ENCODE results near the gene INPP5D. TPM values are rescaled to one million over a fixed set of nuclear protein-coding genes. Genes with fewer than 3 reads are reported as not detected.

INPP5D gene
- total RNA-seq, 1 experiment from 2014 or later, result 0.74 TPM

- Histone ChIP-seq H3K4me1 (replicated peaks; ENCODE audit: insufficient read depth) (peaks cover 51% of the 10 kb centered on the region), H3K9me2 (ENCODE audit: insufficient read depth) (no peaks in the 10 kb centered on the region), H3K9me3 (ENCODE audit: insufficient read depth, low read depth) (peaks cover 17% of the 10 kb centered on the region), H4K20me1 (ENCODE audit: insufficient read depth) (no peaks in the 10 kb centered on the region), H3K79me2 (ENCODE audit: low read depth) (no peaks in the 10 kb centered on the region), H3K27ac (no peak overlapping the region), H3K4me3 (no peak overlapping the region), H3K36me3 (ENCODE audit: low read depth) (no peaks in the 10 kb centered on the region), H2AFZ (no peak overlapping the region), H3K4me2 (no peak overlapping the region), H3K27me3 (ENCODE audit: insufficient read depth, low read depth) (no peaks in the 10 kb centered on the region), H3F3A (ENCODE audit: insufficient read depth, low read depth) (peaks cover 60% of the 10 kb centered on the region)
- ChIA-PET CTCF (interaction anchor here (0.5 kb wide), 1 partner anchor 48 kb away, joined by 4 read pairs; no protein-coding TSS in a partner anchor), POLR2A (ENCODE audit: unreplicated experiment) (no interaction called here)
- TF ChIP-seq EZH2 (IDR thresholded peaks at IDR 0.05; ENCODE audit: low read depth) (no peak), CTCF (conservative IDR thresholded peaks at IDR 0.05) (no peak)
- intact Hi-C loops (cut with micrococcal nuclease; ENCODE audit: unreplicated experiment), result no loop called here
- no TSS peak for BruUV-seq (replicated peaks)
- no peak for DNase-seq
Measured at GRCh38 chr2:233035426-233036161, 24.5 kb upstream of the INPP5D start.

- H2AFZ ChIP-seq, result no peak overlapping the region
- peaks cover 17% of the 10 kb centered on the region for H3K9me3 ChIP-seq (ENCODE audit: insufficient read depth, low read depth)
- H3K4me1 ChIP-seq (replicated peaks; ENCODE audit: insufficient read depth), result peaks cover 51% of the 10 kb centered on the region
- intact Hi-C loops (cut with micrococcal nuclease; ENCODE audit: unreplicated experiment), result no loop called here
- H3K27ac ChIP-seq, result no peak overlapping the region
- no peak overlapping the region for H3K4me3 ChIP-seq
- no peaks in the 10 kb centered on the region for H3K36me3 ChIP-seq (ENCODE audit: low read depth)
- ChIA-PET CTCF (interaction anchor here (0.5 kb wide), 1 partner anchor 49 kb away, joined by 4 read pairs; no protein-coding TSS in a partner anchor), POLR2A (ENCODE audit: unreplicated experiment) (no interaction called here)
- no peaks in the 10 kb centered on the region for H3K79me2 ChIP-seq (ENCODE audit: low read depth)
- H4K20me1 ChIP-seq (ENCODE audit: insufficient read depth), result no peaks in the 10 kb centered on the region
- no peak for TF ChIP-seq CTCF (conservative IDR thresholded peaks at IDR 0.05)
- TF ChIP-seq EZH2 (IDR thresholded peaks at IDR 0.05; ENCODE audit: low read depth), result no peak
- H3K4me2 ChIP-seq, result no peak overlapping the region
- peaks cover 55% of the 10 kb centered on the region for H3F3A ChIP-seq (ENCODE audit: insufficient read depth, low read depth)
- DNase-seq, result no peak
- H3K27me3 ChIP-seq (ENCODE audit: insufficient read depth, low read depth), result no peaks in the 10 kb centered on the region
- BruUV-seq (replicated peaks), result no TSS peak
- no peaks in the 10 kb centered on the region for H3K9me2 ChIP-seq (ENCODE audit: insufficient read depth)
Measured at GRCh38 chr2:233036162-233036838, 23.8 kb upstream of the INPP5D start.

GRCh38 chr2:233037078-233037477, 23.1 kb upstream of the INPP5D start:
- Histone ChIP-seq H3K9me3 (ENCODE audit: insufficient read depth, low read depth) (peaks cover 17% of the 10 kb centered on the region), H3K9me2 (ENCODE audit: insufficient read depth) (no peaks in the 10 kb centered on the region), H2AFZ (no peak overlapping the region), H4K20me1 (ENCODE audit: insufficient read depth) (no peaks in the 10 kb centered on the region), H3K36me3 (ENCODE audit: low read depth) (no peaks in the 10 kb centered on the region), H3K79me2 (ENCODE audit: low read depth) (no peaks in the 10 kb centered on the region), H3F3A (ENCODE audit: insufficient read depth, low read depth) (peaks cover 55% of the 10 kb centered on the region), H3K4me1 (replicated peaks; ENCODE audit: insufficient read depth) (peaks cover 48% of the 10 kb centered on the region), H3K4me3 (no peak overlapping the region), H3K4me2 (no peak overlapping the region), H3K27ac (peak overlapping the region; percentile 50), H3K27me3 (ENCODE audit: insufficient read depth, low read depth) (no peaks in the 10 kb centered on the region)
- ChIA-PET CTCF (interaction anchor here (0.7 kb wide), 1 partner anchor 170 kb away, joined by 3 read pairs; no protein-coding TSS in a partner anchor), POLR2A (ENCODE audit: unreplicated experiment) (no interaction called here)
- DNase-seq, result peak in 1 of 2 experiments; percentile 74
- intact Hi-C loops (cut with micrococcal nuclease; ENCODE audit: unreplicated experiment), result no loop called here
- TF ChIP-seq CTCF (conservative IDR thresholded peaks at IDR 0.05) (no peak), EZH2 (IDR thresholded peaks at IDR 0.05; ENCODE audit: low read depth) (no peak)
- no TSS peak for BruUV-seq (replicated peaks)

Data from PC-9 (cell line).